Smooth muscle cell (in vitro differentiated cells): ENCODE results near the gene TAOK1. TPM values are rescaled to one million over a fixed set of nuclear protein-coding genes. Genes with fewer than 3 reads are reported as not detected.
A peak's percentile ranks its signal among the peaks of the same experiment; 100 is the strongest.

Experiments used
- DNase-seq: peaks from one replicate; lab custom pipeline; 2025; ENCODE audit not compliant: unreplicated experiment; lab: John Stamatoyannopoulos, UW
- H2AFZ ChIP-seq: fragments of 200-600 bp; sonication (generic); 2 replicates; pipeline ENCODE4 v1.6.0; 2016; ENCODE audit warnings: antibody characterized with exemption, low read depth, mild to moderate bottlenecking
- H3F3A ChIP-seq: fragments of 200-600 bp; sonication (generic); 2 replicates; pipeline ENCODE4 v1.6.0; 2017; ENCODE audit warnings: antibody characterized with exemption, low read depth
- H3K27ac ChIP-seq: fragments of 200-600 bp; sonication (generic); 2 replicates; pipeline ENCODE4 v1.5.1; 2016; ENCODE audit warnings: low read depth, mild to moderate bottlenecking
- H3K27me3 ChIP-seq: fragments of 200-600 bp; sonication (generic); 2 replicates; pipeline ENCODE4 v1.6.1; 2016; ENCODE audit warnings: low read depth, mild to moderate bottlenecking
- H3K36me3 ChIP-seq: fragments of 200-600 bp; sonication (generic); 2 replicates; pipeline ENCODE4 v1.5.1; 2016; ENCODE audit warnings: low read depth
- H3K4me1 ChIP-seq: fragments of 200-600 bp; sonication (generic); 2 replicates; pipeline ENCODE4 v1.5.1; 2016; ENCODE audit warnings: low read depth
- H3K4me2 ChIP-seq: fragments of 200-600 bp; sonication (generic); 2 replicates; pipeline ENCODE4 v1.6.0; 2016; ENCODE audit warnings: mild to moderate bottlenecking
- H3K4me3 ChIP-seq: fragments of 200-600 bp; sonication (generic); 2 replicates; pipeline ENCODE4 v1.5.1; 2016; ENCODE audit warnings: mild to moderate bottlenecking
- H3K79me2 ChIP-seq: fragments of 200-600 bp; sonication (generic); 2 replicates; pipeline ENCODE4 v1.6.0; 2016; ENCODE audit warnings: low read depth, mild to moderate bottlenecking
- H3K9ac ChIP-seq: fragments of 200-600 bp; sonication (generic); 2 replicates; pipeline ENCODE4 v1.6.0; 2016; ENCODE audit warnings: low read depth
- H3K9me3 ChIP-seq: fragments of 200-600 bp; sonication (generic); replicated peaks from 2 replicates; pipeline ENCODE4 v1.5.1; 2016; ENCODE audit warnings: low read depth
- H4K20me1 ChIP-seq: fragments of 200-600 bp; sonication (generic); 2 replicates; pipeline ENCODE4 v1.6.0; 2016; ENCODE audit warnings: low read depth
- whole genome bisulfite sequencing: methylation state at CpG from one replicate; pipeline ENCODE4 v1.1.7; 2016; ENCODE audit warnings: low lambda C conversion rate; 5-methylcytosine and 5-hydroxymethylcytosine counted together
- polyA plus RNA-seq: library from polyadenylated mRNA; unstranded; fragments of >200 nt; fragmentation: Nextera tagmentation; extraction: Ambion mirVana; gene quantifications from 2 replicates; pipeline ENCODE4 v1.2.1, GENCODE V29; 2016
- total RNA-seq: library from RNA; depleted of rRNA; stranded (reverse); fragments of >200 nt; gene quantifications from 2 replicates; pipeline ENCODE4 v1.2.3, GENCODE V29; 2014
- TF ChIP-seq, protein P1 (sequence below): fragments of 200-600 bp; sonication (generic); IDR thresholded peaks from 2 replicates; pipeline ENCODE4 v1.5.1; 2017; ENCODE audit warnings: borderline replicate concordance, mild to moderate bottlenecking, antibody characterized with exemption; ENCODE audit not compliant: insufficient read depth, poor library complexity, severe bottlenecking

The TAOK1 gene
- total and polyA plus RNA-seq, 2 experiments from 2014 or later = 4.7 to 58.7 TPM

DNA sequence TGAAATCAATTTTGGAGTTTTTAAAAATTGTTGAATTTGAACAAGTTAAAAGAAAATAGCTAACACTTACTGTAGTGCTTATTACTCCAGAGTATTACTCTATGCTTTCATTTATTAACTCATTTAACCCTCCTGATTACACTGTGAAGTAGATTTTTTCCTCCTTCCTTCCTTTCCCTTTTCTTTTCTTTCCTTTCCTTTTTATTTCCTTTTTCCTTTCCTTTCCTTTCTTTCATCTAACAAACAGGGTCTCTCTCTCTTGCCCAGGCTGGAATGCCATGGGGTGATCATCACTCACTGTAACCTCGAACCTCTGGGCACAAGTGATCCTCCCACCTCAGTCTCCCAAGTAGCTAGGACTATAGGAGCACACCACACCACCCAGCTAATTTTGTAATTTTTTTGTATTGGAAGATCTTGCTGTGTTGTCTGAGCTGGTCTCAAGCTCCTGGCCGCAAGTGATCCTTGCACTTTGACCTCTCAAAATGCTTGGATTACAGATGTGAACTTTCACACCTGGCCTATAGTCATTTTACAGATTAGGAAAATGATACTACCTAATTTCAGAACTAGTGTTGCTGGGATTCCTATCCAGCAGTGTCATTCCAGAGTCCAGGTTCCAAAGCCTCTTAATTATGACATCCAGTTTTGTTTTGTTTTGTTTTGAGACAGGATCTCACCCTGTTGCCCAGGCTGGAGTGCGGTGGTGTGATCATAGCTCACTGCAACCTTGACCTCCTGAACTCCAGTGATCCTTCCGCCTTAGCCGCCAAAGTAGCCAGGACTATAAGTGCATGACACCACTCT, 59.9 kb downstream of the TAOK1 start:
- no peak for DNase-seq
- no peaks in the 10 kb centered on the region for H3F3A ChIP-seq
- H3K79me2 ChIP-seq = peaks cover 97% of the 10 kb centered on the region
- H3K4me3 ChIP-seq = no peak overlapping the region
- peaks cover 92% of the 10 kb centered on the region for H4K20me1 ChIP-seq
- H3K4me2 ChIP-seq = no peak overlapping the region
- WGBS = 99% methylated on average over 5 of the region's 5 CpGs
- no peak overlapping the region for H3K9ac ChIP-seq
- H3K27me3 ChIP-seq = no peaks in the 10 kb centered on the region
- H3K27ac ChIP-seq = peak overlapping the region; percentile 1
- no peaks in the 10 kb centered on the region for H3K4me1 ChIP-seq
- TF ChIP-seq, protein P1, sequence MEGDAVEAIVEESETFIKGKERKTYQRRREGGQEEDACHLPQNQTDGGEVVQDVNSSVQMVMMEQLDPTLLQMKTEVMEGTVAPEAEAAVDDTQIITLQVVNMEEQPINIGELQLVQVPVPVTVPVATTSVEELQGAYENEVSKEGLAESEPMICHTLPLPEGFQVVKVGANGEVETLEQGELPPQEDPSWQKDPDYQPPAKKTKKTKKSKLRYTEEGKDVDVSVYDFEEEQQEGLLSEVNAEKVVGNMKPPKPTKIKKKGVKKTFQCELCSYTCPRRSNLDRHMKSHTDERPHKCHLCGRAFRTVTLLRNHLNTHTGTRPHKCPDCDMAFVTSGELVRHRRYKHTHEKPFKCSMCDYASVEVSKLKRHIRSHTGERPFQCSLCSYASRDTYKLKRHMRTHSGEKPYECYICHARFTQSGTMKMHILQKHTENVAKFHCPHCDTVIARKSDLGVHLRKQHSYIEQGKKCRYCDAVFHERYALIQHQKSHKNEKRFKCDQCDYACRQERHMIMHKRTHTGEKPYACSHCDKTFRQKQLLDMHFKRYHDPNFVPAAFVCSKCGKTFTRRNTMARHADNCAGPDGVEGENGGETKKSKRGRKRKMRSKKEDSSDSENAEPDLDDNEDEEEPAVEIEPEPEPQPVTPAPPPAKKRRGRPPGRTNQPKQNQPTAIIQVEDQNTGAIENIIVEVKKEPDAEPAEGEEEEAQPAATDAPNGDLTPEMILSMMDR = no peak
- peaks cover 14% of the 10 kb centered on the region for H3K36me3 ChIP-seq
- H3K9me3 ChIP-seq = no peaks in the 10 kb centered on the region
- H2AFZ ChIP-seq = no peak overlapping the region

DNA sequence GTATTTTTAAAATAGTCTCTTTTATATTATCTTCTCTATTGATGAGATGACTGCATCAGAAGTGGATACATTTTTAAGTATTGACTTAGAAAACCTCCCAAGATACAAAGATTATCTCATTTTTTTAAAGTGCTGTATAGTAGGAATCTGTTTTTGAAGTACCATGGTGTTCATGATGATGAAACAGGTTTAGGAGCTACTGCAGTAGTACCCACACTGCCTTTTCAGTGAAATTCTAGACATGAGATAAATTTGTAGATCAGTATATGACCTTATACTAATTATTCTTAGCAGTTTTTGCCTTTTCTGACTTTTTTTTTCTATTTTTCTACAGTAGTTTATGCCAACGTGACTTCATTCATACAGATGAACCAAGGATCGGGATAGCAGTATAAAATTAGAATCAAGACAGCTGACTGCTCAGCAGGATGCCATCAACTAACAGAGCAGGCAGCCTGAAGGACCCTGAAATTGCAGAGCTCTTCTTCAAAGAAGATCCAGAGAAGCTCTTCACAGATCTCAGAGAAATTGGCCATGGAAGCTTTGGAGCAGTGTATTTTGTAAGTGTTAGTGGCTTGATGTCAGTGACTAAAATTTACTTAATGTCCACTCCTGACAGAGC, 61.1 kb downstream of the TAOK1 start:
- Histone ChIP-seq H3F3A (no peaks in the 10 kb centered on the region), H3K4me3 (no peak overlapping the region), H3K4me2 (no peak overlapping the region), H2AFZ (no peak overlapping the region), H3K79me2 (peaks cover 97% of the 10 kb centered on the region), H4K20me1 (peaks cover 92% of the 10 kb centered on the region), H3K9me3 (no peaks in the 10 kb centered on the region), H3K27ac (no peak overlapping the region), H3K27me3 (no peaks in the 10 kb centered on the region), H3K4me1 (no peaks in the 10 kb centered on the region), H3K9ac (no peak overlapping the region), H3K36me3 (peaks cover 14% of the 10 kb centered on the region)
- 98% methylated on average over 2 of the region's 2 CpGs for WGBS
- TF ChIP-seq, protein P1 = no peak
- no peak for DNase-seq

DNA sequence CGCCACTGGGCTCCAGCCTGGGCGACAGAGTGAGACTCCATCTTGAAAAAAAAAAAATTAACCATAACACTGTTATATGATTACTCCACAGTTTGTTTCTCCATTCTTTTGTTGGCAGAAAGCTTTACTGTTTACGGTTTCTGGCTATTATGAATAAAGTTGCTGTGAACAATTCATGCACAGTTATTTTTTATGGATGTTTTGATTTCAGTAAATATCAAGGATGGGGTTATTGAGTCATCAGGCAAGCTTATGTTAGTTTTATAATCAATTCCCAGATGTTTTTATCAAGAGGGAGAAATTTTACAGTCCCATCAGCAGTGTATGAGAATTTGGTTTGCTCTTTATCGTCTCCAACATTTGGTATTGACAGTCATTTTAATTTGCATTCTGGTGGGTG, 67.9 kb downstream of the TAOK1 start:
- TF ChIP-seq, protein P1 = no peak
- 100% methylated on average over 4 of the region's 4 CpGs for WGBS

More for the DNA sequence above, 67.9 kb downstream of the TAOK1 start:
- Histone ChIP-seq H3K9me3 (no peaks in the 10 kb centered on the region), H3K4me2 (no peak overlapping the region), H3K79me2 (peaks cover 98% of the 10 kb centered on the region), H3K4me3 (no peak overlapping the region), H4K20me1 (peaks cover 93% of the 10 kb centered on the region), H3K27me3 (no peaks in the 10 kb centered on the region), H3K27ac (no peak overlapping the region), H2AFZ (no peak overlapping the region), H3K4me1 (no peaks in the 10 kb centered on the region), H3K36me3 (peaks cover 6% of the 10 kb centered on the region), H3F3A (peaks cover 9% of the 10 kb centered on the region), H3K9ac (no peak overlapping the region)
- no peak for DNase-seq
